GF-D8 (cell line): Measurements from ENCODE around the gene SND1.

Experiments used
- DNase-seq: peaks from one replicate; lab custom pipeline; 2025; lab: John Stamatoyannopoulos, UW

The SND1 gene

GRCh38 chr7:128075242-128076095 is 423.5 kb downstream of the SND1 start:
- DNase-seq, result no peak

GRCh38 chr7:128076196-128076795 is 424.3 kb downstream of the SND1 start:
- DNase-seq, result no peak

- DNase-seq, result no peak
Observed at GRCh38 chr7:128076796-128077271, 424.8 kb downstream of the SND1 start.

- DNase-seq, result no peak
Observed at GRCh38 chr7:128078309-128078708, 426.3 kb downstream of the SND1 start.

- DNase-seq, result no peak
Observed at GRCh38 chr7:128080169-128080568, 428.2 kb downstream of the SND1 start.

- DNase-seq, result no peak
Observed at GRCh38 chr7:128081351-128081750, 429.4 kb downstream of the SND1 start.

GRCh38 chr7:128081808-128082207 is 429.8 kb downstream of the SND1 start:
- DNase-seq, result no peak

- no peak for DNase-seq
Observed at GRCh38 chr7:128082431-128082830, 430.4 kb downstream of the SND1 start.

- DNase-seq, result no peak
Observed at GRCh38 chr7:128084896-128085608, 433.1 kb downstream of the SND1 start.

- no peak for DNase-seq
Observed at GRCh38 chr7:128090492-128090891, 438.5 kb downstream of the SND1 start.

GRCh38 chr7:128091106-128091505 is 439.1 kb downstream of the SND1 start:
- no peak for DNase-seq

GRCh38 chr7:128092221-128092620 is 440.2 kb downstream of the SND1 start:
- no peak for DNase-seq

GRCh38 chr7:128093614-128094570 is 441.9 kb downstream of the SND1 start:
- DNase-seq, result no peak

- DNase-seq, result no peak
Observed at GRCh38 chr7:128094686-128095085, 442.7 kb downstream of the SND1 start.

- no peak for DNase-seq
Observed at GRCh38 chr7:128097211-128097731, 445.3 kb downstream of the SND1 start.

- no peak for DNase-seq
Observed at GRCh38 chr7:128098629-128099028, 446.6 kb downstream of the SND1 start.

- DNase-seq, result no peak
Observed at GRCh38 chr7:128099204-128099671, 447.2 kb downstream of the SND1 start.

- no peak for DNase-seq
Observed at GRCh38 chr7:128100225-128100948, 448.4 kb downstream of the SND1 start.

- no peak for DNase-seq
Observed at GRCh38 chr7:128100949-128101713, 449.1 kb downstream of the SND1 start.
